ENCODE data around the gene KXD1. TPM values are rescaled to one million over a fixed set of nuclear protein-coding genes. Genes with fewer than 3 reads are reported as not detected.
"Not testable (repeated sequence)": the region's sequence is repeated elsewhere in the genome, so short reads cannot be mapped to it uniquely, and the experiment has no call there.

KXD1 gene
- total RNA-seq, 1 experiment from 2014 or later, result 77.5 TPM

- H3K4me1 ChIP-seq, result peaks cover 5% of the 10 kb centered on the region
Observed at GRCh38 chr19:18522124-18522861, 35.4 kb upstream of the KXD1 start.

GRCh38 chr19:18522862-18523440 lies 34.7 kb upstream of the KXD1 start:
- ChIA-PET CTCF (interaction anchor here (0.5 to 2.0 kb wide), 5 partner anchors 8 to 243 kb away, joined by 3 to 6 read pairs (median 3); no protein-coding TSS in a partner anchor), POLR2A (interaction anchor here (0.5 to 1.3 kb wide), 2 partner anchors 22 to 66 kb away, joined by 3 to 11 read pairs; no protein-coding TSS in a partner anchor)
- H3K27me3 ChIP-seq (replicated peaks; ENCODE audit: control insufficient read depth, insufficient read depth, low read length); H3K4me3 ChIP-seq (ENCODE audit: low read depth, low read length); H3K4me1 Mint-ChIP-seq (ENCODE audit: low read depth, unreplicated experiment); DNase-seq; H3K9me3 Mint-ChIP-seq (ENCODE audit: unreplicated experiment); H3K36me3 Mint-ChIP-seq (ENCODE audit: insufficient read depth, unreplicated experiment); H3K9me3 ChIP-seq; H3K36me3 ChIP-seq (ENCODE audit: control insufficient read depth, insufficient read depth, low read length); H3K4me1 ChIP-seq; H3K27me3 Mint-ChIP-seq (ENCODE audit: insufficient read depth, unreplicated experiment): not testable (repeated sequence)
- peak overlapping the region; percentile 81 for H3K4me3 Mint-ChIP-seq (ENCODE audit: unreplicated experiment)
- TSS peak; percentile 91 for BruUV-seq (replicated peaks)
- intact Hi-C loops (cut with micrococcal nuclease; ENCODE audit: unreplicated experiment), result loop anchor here (1.0 to 5.0 kb wide), 5 partner anchors 34 to 113 kb away; partner anchors contain the start of genes KXD1, REX1BD and UBA52
- H3K27ac Mint-ChIP-seq (ENCODE audit: unreplicated experiment), result peak overlapping the region; percentile 89

More at GRCh38 chr19:18522124-18522861, 35.4 kb upstream of the KXD1 start:
- H3K27me3 ChIP-seq (replicated peaks; ENCODE audit: control insufficient read depth, insufficient read depth, low read length), result no peaks in the 10 kb centered on the region
- H3K4me3 ChIP-seq (ENCODE audit: low read depth, low read length), result peak overlapping the region; percentile 90
- DNase-seq, result peak; percentile 99 to 100
- Mint-ChIP-seq H3K4me3 (ENCODE audit: unreplicated experiment) (peak overlapping the region; percentile 81), H3K27me3 (ENCODE audit: insufficient read depth, unreplicated experiment) (no peaks in the 10 kb centered on the region), H3K9me3 (ENCODE audit: unreplicated experiment) (no peaks in the 10 kb centered on the region), H3K4me1 (ENCODE audit: low read depth, unreplicated experiment) (no peaks in the 10 kb centered on the region), H3K27ac (ENCODE audit: unreplicated experiment) (peak overlapping the region; percentile 89), H3K36me3 (ENCODE audit: insufficient read depth, unreplicated experiment) (peaks cover 9% of the 10 kb centered on the region)
- no TSS peak for BruUV-seq (replicated peaks)
- intact Hi-C loops (cut with micrococcal nuclease; ENCODE audit: unreplicated experiment), result loop anchor here (1.0 to 5.0 kb wide), 5 partner anchors 35 to 114 kb away; partner anchors contain the start of genes KXD1, REX1BD and UBA52
- H3K9me3 ChIP-seq, result no peaks in the 10 kb centered on the region
- no peaks in the 10 kb centered on the region for H3K36me3 ChIP-seq (ENCODE audit: control insufficient read depth, insufficient read depth, low read length)
- ChIA-PET POLR2A (interaction anchor here (0.5 to 1.3 kb wide), 3 partner anchors 17 to 67 kb away, joined by 3 to 11 read pairs (median 3); no protein-coding TSS in a partner anchor), CTCF (interaction anchor here (0.5 to 2.8 kb wide), 11 partner anchors 9 to 325 kb away, joined by 3 to 28 read pairs (median 3); partner anchors contain the start of gene KXD1)
- TF ChIP-seq CTCF (IDR thresholded peaks at IDR 0.05; ENCODE audit: insufficient read depth in 1 of 2, low read depth in 1 of 2, low read length in 1 of 2, severe bottlenecking in 1 of 2, unreplicated experiment in 1 of 2), result peak; percentile 10 to 14

DNA sequence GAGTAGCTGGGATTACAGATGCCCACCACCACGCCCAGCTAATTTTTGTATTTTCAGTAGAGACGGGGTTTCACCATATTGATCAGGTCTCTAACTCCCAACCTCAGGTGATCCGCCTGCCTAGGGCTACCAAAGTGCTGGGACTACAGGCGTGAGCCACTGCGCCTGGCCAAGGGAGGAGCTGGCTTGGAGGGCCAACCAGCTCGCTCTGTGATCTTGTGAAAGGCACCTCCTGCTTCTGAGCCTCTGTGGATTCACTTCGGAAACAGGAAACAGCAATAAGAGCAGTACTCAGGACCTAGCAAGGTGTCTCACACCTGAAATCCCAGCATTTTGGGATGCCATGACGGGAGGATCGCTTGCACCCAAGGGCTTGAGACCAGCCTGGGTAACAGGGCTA lies 33.8 kb upstream of the KXD1 start:
- CTCF ChIA-PET, result no interaction called here

More for the DNA sequence above, 33.8 kb upstream of the KXD1 start:
- H3K4me1 Mint-ChIP-seq (ENCODE audit: low read depth, unreplicated experiment), result no peaks in the 10 kb centered on the region
- intact Hi-C loops (cut with micrococcal nuclease; ENCODE audit: unreplicated experiment), result loop anchor here (5.0 kb wide), 3 partner anchors 33 to 48 kb away; partner anchors contain the start of genes KXD1 and UBA52
- H3K4me3 Mint-ChIP-seq (ENCODE audit: unreplicated experiment), result no peak overlapping the region
- H3K27me3 ChIP-seq (replicated peaks; ENCODE audit: control insufficient read depth, insufficient read depth, low read length), result no peaks in the 10 kb centered on the region
- H3K27me3 Mint-ChIP-seq (ENCODE audit: insufficient read depth, unreplicated experiment), result no peaks in the 10 kb centered on the region
- no peaks in the 10 kb centered on the region for H3K9me3 Mint-ChIP-seq (ENCODE audit: unreplicated experiment)
- H3K36me3 Mint-ChIP-seq (ENCODE audit: insufficient read depth, unreplicated experiment), result peaks cover 9% of the 10 kb centered on the region
- peaks cover 5% of the 10 kb centered on the region for H3K4me1 ChIP-seq
- no peaks in the 10 kb centered on the region for H3K9me3 ChIP-seq
- no peak for TF ChIP-seq CTCF (IDR thresholded peaks at IDR 0.05; ENCODE audit: insufficient read depth in 1 of 2, low read depth in 1 of 2, low read length in 1 of 2, severe bottlenecking in 1 of 2, unreplicated experiment in 1 of 2)
- H3K27ac Mint-ChIP-seq (ENCODE audit: unreplicated experiment), result no peak overlapping the region
- H3K36me3 ChIP-seq (ENCODE audit: control insufficient read depth, insufficient read depth, low read length), result no peaks in the 10 kb centered on the region
- H3K4me3 ChIP-seq (ENCODE audit: low read depth, low read length), result no peak overlapping the region
- DNase-seq, result no peak
- POLR2A ChIA-PET, result no interaction called here
- BruUV-seq (replicated peaks), result no TSS peak

Data from Caco-2 (cell line).